ENCODE results near the gene ATG5.

Gene ATG5

GRCh38 chr6:106244521-106244920 lies 81.0 kb downstream of the ATG5 start:
- no peaks in the 10 kb centered on the region for H4K20me1 ChIP-seq (ENCODE audit: low read depth, low read length)
- no peaks in the 10 kb centered on the region for H3K27me3 ChIP-seq (ENCODE audit: low read length)
- H3K79me2 ChIP-seq (ENCODE audit: insufficient read depth, low read length), result peaks cover 2% of the 10 kb centered on the region; the same call in 1 of the 2 replicates
- no peak overlapping the region for H3K27ac ChIP-seq (ENCODE audit: low read depth, low read length)
- H3K4me3 ChIP-seq (ENCODE audit: insufficient read depth, low read length, poor library complexity, severe bottlenecking), result no peak overlapping the region
- H3K4me2 ChIP-seq (ENCODE audit: low read depth, low read length, poor library complexity, severe bottlenecking), result no peak overlapping the region
- no peaks in the 10 kb centered on the region for H3F3A ChIP-seq (ENCODE audit: insufficient read depth)
- H3K9me3 ChIP-seq (ENCODE audit: insufficient read depth, low read length), result no peaks in the 10 kb centered on the region
- no peak overlapping the region for H3K9ac ChIP-seq (ENCODE audit: low read length)
- TF ChIP-seq EZH2phosphoT487 (conservative IDR thresholded peaks at IDR 0.05; ENCODE audit: low read length), result no peak
- TF ChIP-seq CTCF (IDR thresholded peaks at IDR 0.05; ENCODE audit: insufficient read depth, low read length, poor library complexity, severe bottlenecking), result no peak
- H3K9me2 ChIP-seq (replicated peaks; ENCODE audit: insufficient read depth, low read length), result no peaks in the 10 kb centered on the region
- peaks cover 16% of the 10 kb centered on the region; the same call in 1 of the 2 replicates for H3K36me3 ChIP-seq (ENCODE audit: low read length)
- no peak overlapping the region for H2AFZ ChIP-seq (ENCODE audit: low read depth, low read length, severe bottlenecking)

GRCh38 chr6:106243261-106243660 lies 82.3 kb downstream of the ATG5 start:
- H2AFZ ChIP-seq (ENCODE audit: low read depth, low read length, severe bottlenecking), result no peak overlapping the region
- TF ChIP-seq EZH2phosphoT487 (conservative IDR thresholded peaks at IDR 0.05; ENCODE audit: low read length) (no peak), CTCF (IDR thresholded peaks at IDR 0.05; ENCODE audit: insufficient read depth, low read length, poor library complexity, severe bottlenecking) (no peak)
- no peak overlapping the region for H3K9ac ChIP-seq (ENCODE audit: low read length)
- no peaks in the 10 kb centered on the region for H4K20me1 ChIP-seq (ENCODE audit: low read depth, low read length)
- peaks cover 16% of the 10 kb centered on the region; the same call in 1 of the 2 replicates for H3K36me3 ChIP-seq (ENCODE audit: low read length)
- H3K9me3 ChIP-seq (ENCODE audit: insufficient read depth, low read length), result no peaks in the 10 kb centered on the region
- H3K9me2 ChIP-seq (replicated peaks; ENCODE audit: insufficient read depth, low read length), result no peaks in the 10 kb centered on the region
- no peak overlapping the region for H3K27ac ChIP-seq (ENCODE audit: low read depth, low read length)
- H3K4me2 ChIP-seq (ENCODE audit: low read depth, low read length, poor library complexity, severe bottlenecking), result no peak overlapping the region
- H3F3A ChIP-seq (ENCODE audit: insufficient read depth), result no peaks in the 10 kb centered on the region
- H3K79me2 ChIP-seq (ENCODE audit: insufficient read depth, low read length), result no peaks in the 10 kb centered on the region; the same call in 1 of the 2 replicates
- no peak overlapping the region for H3K4me3 ChIP-seq (ENCODE audit: insufficient read depth, low read length, poor library complexity, severe bottlenecking)
- no peaks in the 10 kb centered on the region for H3K27me3 ChIP-seq (ENCODE audit: low read length)

DNA sequence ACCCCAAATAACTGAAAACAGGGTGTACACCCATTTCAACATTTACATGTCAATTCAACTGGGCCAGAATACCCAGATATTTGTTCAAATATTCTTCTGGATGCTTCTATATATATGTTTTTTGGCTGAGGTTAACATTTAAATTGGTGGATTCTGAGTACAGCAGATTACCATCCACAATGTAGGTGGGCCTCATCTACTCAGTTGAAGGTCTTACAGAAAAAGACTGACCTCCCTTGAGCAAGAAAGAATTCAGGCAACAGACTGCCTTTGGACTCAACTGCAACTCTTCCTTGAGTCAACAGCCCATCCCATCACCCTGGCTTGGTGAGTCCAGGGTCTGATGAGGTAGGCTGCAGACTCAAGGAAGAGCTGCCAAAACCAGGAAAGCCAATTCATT lies 84.1 kb downstream of the ATG5 start:
- H3K79me2 ChIP-seq (ENCODE audit: insufficient read depth, low read length), result no peaks in the 10 kb centered on the region; the same call in 1 of the 2 replicates
- no peaks in the 10 kb centered on the region for H4K20me1 ChIP-seq (ENCODE audit: low read depth, low read length)
- H2AFZ ChIP-seq (ENCODE audit: low read depth, low read length, severe bottlenecking), result no peak overlapping the region
- no peaks in the 10 kb centered on the region for H3K9me3 ChIP-seq (ENCODE audit: insufficient read depth, low read length)
- no peak for TF ChIP-seq EZH2phosphoT487 (conservative IDR thresholded peaks at IDR 0.05; ENCODE audit: low read length)
- no peak for TF ChIP-seq CTCF (IDR thresholded peaks at IDR 0.05; ENCODE audit: insufficient read depth, low read length, poor library complexity, severe bottlenecking)
- H3K27ac ChIP-seq (ENCODE audit: low read depth, low read length), result no peak overlapping the region
- no peak overlapping the region for H3K4me3 ChIP-seq (ENCODE audit: insufficient read depth, low read length, poor library complexity, severe bottlenecking)
- H3K36me3 ChIP-seq (ENCODE audit: low read length), result 0 out of 2 replicates have a peak, but pooled peaks cover 3% of the 10 kb centered on the region
- no peak overlapping the region for H3K4me2 ChIP-seq (ENCODE audit: low read depth, low read length, poor library complexity, severe bottlenecking)
- H3K9me2 ChIP-seq (replicated peaks; ENCODE audit: insufficient read depth, low read length), result no peaks in the 10 kb centered on the region
- no peaks in the 10 kb centered on the region for H3F3A ChIP-seq (ENCODE audit: insufficient read depth)
- no peak overlapping the region for H3K9ac ChIP-seq (ENCODE audit: low read length)
- no peaks in the 10 kb centered on the region for H3K27me3 ChIP-seq (ENCODE audit: low read length)

Measured in SU-DHL-6 (cell line).